Colonic mucosa (tissue), 4 donors: ENCODE data around the gene LRRC10B. TPM values are rescaled to one million over a fixed set of nuclear protein-coding genes. Genes with fewer than 3 reads are reported as not detected.

Experiments
- DNase-seq: peaks from one replicate; pipeline ENCODE4 v3.0.0-alpha.2; 2020
- H3K27ac ChIP-seq: fragments of 200-600 bp; one replicate; pipeline ENCODE4 v1.8.0; 2021
- H3K27me3 ChIP-seq: fragments of 200-600 bp; one replicate; pipeline ENCODE4 v1.8.0; 2021
- H3K36me3 ChIP-seq: fragments of 200-600 bp; one replicate; pipeline ENCODE4 v1.8.0; 2021
- H3K4me1 ChIP-seq: fragments of 200-600 bp; one replicate; pipeline ENCODE4 v1.8.0; 2021; ENCODE audit warnings: mild to moderate bottlenecking
- H3K4me3 ChIP-seq: fragments of 200-600 bp; one replicate; pipeline ENCODE4 v1.8.0; 2021
- H3K9ac ChIP-seq, 2 donors: one replicate each; pipeline ENCODE4 v1.7.0; 2013; ENCODE audit warnings: control low read depth in 2 of 2, low read depth in 2 of 2, low read length in 2 of 2
- H3K9me3 ChIP-seq: fragments of 200-600 bp; one replicate; pipeline ENCODE4 v1.8.0; 2021
- CTCF ChIP-seq: fragments of 200-600 bp; IDR thresholded peaks from one replicate; pipeline ENCODE4 v1.8.0; 2022; ENCODE audit warnings: antibody characterized with exemption, mild to moderate bottlenecking
- intact Hi-C: fragments of 100-400 bp; cut with DNase I; formaldehyde crosslinking; loops from one replicate; pipeline ENCODE4 v1.14.1; 2022
- total RNA-seq, 2 donors: library from RNA; stranded (reverse); fragmentation: NEBNext Ultra II Directional in 1 of 2; extraction: Animal tissue kit (Norgen Biotek cat#: 25700) in 1 of 2; gene quantifications; one replicate each; pipeline ENCODE4 v1.2.1, GENCODE V29; 2021
- donor health status: healthy.
- donor health status: DM: no; HTN: no; CAD: no.
- donor health status: DM: no; HTN: no; CAD: no.

Gene LRRC10B
- total RNA-seq, 2 donors from 2014 or later: 0.54 to 1.3 TPM

GRCh38 chr11:61495801-61496601 lies 12.5 kb upstream of the LRRC10B start:
- DNase-seq: no peak
- H3K9ac ChIP-seq: no peak overlapping the region
- no peak overlapping the region for H3K27ac ChIP-seq
- intact Hi-C loops: no loop called here
- TF ChIP-seq CTCF: no peak
- H3K4me3 ChIP-seq: no peak overlapping the region
- H3K4me1 ChIP-seq: no peaks in the 10 kb centered on the region
- H3K36me3 ChIP-seq: no peaks in the 10 kb centered on the region
- no peaks in the 10 kb centered on the region for H3K9me3 ChIP-seq
- H3K27me3 ChIP-seq: no peaks in the 10 kb centered on the region

- no peak for TF ChIP-seq CTCF
- no peak for DNase-seq
These were observed 11.7 kb upstream of the LRRC10B start for GRCh38 chr11:61496602-61497400.

GRCh38 chr11:61497473-61497872 lies 11.1 kb upstream of the LRRC10B start:
- no peak for DNase-seq
- H3K9me3 ChIP-seq: no peaks in the 10 kb centered on the region
- no peak overlapping the region for H3K4me3 ChIP-seq
- no peak overlapping the region for H3K9ac ChIP-seq
- H3K4me1 ChIP-seq: no peaks in the 10 kb centered on the region
- H3K36me3 ChIP-seq: no peaks in the 10 kb centered on the region
- no peak for TF ChIP-seq CTCF
- H3K27me3 ChIP-seq: no peaks in the 10 kb centered on the region
- H3K27ac ChIP-seq: no peak overlapping the region
- intact Hi-C loops: no loop called here

More at GRCh38 chr11:61496602-61497400, 11.7 kb upstream of the LRRC10B start:
- no peaks in the 10 kb centered on the region for H3K4me1 ChIP-seq
- intact Hi-C loops: no loop called here
- no peak overlapping the region for H3K9ac ChIP-seq
- no peaks in the 10 kb centered on the region for H3K9me3 ChIP-seq
- no peak overlapping the region for H3K4me3 ChIP-seq
- no peaks in the 10 kb centered on the region for H3K27me3 ChIP-seq
- H3K27ac ChIP-seq: no peak overlapping the region
- H3K36me3 ChIP-seq: no peaks in the 10 kb centered on the region

- no peak for TF ChIP-seq CTCF
- H3K27me3 ChIP-seq: no peaks in the 10 kb centered on the region
- intact Hi-C loops: no loop called here
- H3K4me3 ChIP-seq: no peak overlapping the region
- no peak overlapping the region for H3K27ac ChIP-seq
- no peak overlapping the region for H3K9ac ChIP-seq
- H3K36me3 ChIP-seq: no peaks in the 10 kb centered on the region
- H3K4me1 ChIP-seq: no peaks in the 10 kb centered on the region
- no peak for DNase-seq
- no peaks in the 10 kb centered on the region for H3K9me3 ChIP-seq
These were observed 10.7 kb upstream of the LRRC10B start for GRCh38 chr11:61497876-61498275.

- Histone ChIP-seq H3K9me3 (no peaks in the 10 kb centered on the region), H3K27me3 (no peaks in the 10 kb centered on the region), H3K27ac (no peak overlapping the region), H3K4me3 (no peak overlapping the region), H3K9ac (no peak overlapping the region), H3K36me3 (no peaks in the 10 kb centered on the region), H3K4me1 (no peaks in the 10 kb centered on the region)
- TF ChIP-seq CTCF: no peak
- intact Hi-C loops: no loop called here
- no peak for DNase-seq
These were observed 9.7 kb upstream of the LRRC10B start for GRCh38 chr11:61498767-61499341.
